ENCODE measurements around the gene APPL2.
"Not testable (repeated sequence)": the region's sequence is repeated elsewhere in the genome, so short reads cannot be mapped to it uniquely, and the experiment has no call there.

APPL2 gene

GRCh38 chr12:105235732-105236476 is at the start of gene APPL2:
APPL2 (minus strand) TSS chr12:105236174; CDS start chr12:105236012, 162 bp downstream.
- peak; percentile 91 for DNase-seq

DNA sequence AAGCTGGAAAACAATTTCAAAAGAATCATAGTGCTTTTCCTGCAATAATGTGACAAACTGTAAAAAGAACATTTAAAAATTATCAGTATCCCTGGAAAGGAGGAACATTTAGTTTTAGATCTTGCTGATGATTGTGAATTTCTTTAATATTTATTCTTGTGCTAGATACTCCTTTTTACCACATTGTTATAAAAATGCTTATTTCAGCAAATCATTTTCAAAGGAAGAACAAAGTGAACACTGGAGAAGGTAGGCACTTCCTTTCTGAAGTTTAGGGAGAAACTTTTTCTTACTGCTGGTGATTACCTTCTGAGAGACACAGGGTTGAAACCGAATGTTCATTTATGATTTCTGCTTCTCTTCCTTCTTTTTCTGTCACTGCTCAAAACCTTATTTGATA is 49.4 kb upstream of the APPL2 start:
- DNase-seq: no peak

DNA sequence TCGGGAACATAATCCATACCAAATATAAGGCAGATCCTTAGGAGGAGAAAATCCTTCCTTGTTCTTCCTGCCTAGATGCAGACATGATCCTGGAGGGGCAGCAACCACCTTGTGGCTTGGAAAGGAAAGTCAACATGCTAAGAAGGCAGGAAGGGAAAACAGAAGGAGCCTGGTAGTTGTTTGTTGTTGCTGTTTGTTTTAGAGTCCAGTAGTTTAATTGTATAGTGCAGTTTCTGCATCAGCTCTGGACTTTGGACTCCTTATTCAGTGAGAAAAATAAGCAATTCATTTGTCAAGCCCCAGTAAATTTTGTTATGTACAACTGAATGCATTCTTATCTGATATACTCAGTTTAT is 45.7 kb upstream of the APPL2 start:
- DNase-seq: no peak

- DNase-seq: no peak
These were observed 45.2 kb upstream of the APPL2 start for GRCh38 chr12:105280966-105281693.

- peak; percentile 46 for DNase-seq
These were observed 43.6 kb upstream of the APPL2 start for GRCh38 chr12:105279460-105280056.

GRCh38 chr12:105278043-105278697 is 42.2 kb upstream of the APPL2 start:
- DNase-seq: no peak

DNA sequence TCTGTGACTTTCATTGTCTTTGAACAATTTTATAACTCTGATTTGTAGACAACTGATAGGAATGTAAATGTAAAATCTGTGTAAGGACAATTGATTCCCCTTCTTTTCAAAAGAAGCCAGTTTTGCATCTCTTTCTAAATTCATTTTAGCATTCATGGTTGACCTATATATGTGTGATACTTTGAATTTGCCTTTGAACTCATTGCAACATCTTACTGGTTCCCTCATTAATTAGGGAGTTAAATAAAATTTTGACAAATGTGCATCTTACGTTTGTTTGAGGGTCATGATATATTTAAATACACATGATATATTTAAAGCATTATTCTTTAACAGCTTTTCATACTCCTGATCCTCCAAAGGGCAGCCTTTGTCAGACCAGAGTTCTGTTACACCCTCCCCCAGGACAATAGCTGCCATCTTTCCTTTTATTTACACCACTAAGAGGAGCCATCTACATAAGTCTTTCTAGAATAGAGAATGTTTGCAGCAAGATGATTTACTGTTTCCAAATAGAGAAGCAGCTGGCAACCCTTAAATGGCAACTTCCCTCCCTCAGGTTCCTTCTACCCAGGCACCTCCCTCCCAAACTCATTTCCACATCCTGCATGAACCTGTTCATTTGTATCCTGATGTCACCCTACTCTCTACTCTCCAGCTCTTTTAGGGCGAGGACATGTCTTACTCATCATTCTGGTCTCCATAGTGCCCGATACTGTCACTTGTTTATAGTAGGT is 40.2 kb upstream of the APPL2 start:
- no peak for DNase-seq

- DNase-seq: no peak
These were observed 38.6 kb upstream of the APPL2 start for GRCh38 chr12:105274571-105274970.

DNA sequence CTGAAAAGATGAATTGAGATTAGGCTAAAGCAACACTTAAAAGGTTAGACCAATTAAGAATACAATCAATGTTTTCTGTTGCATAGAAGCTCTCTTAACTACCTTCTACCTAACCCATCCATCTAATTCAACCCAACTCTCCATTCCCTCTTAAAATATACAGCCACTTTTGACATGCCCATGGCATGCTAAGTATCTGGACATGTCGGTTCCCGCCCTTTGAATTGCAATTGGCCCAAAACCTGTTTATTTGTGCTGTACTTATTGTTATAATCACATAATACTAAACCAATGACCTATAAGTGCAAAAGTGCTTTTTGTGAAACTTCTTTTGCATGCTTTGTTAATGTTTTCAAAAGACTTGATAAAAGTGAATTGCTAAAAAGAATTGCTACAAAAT is 37.6 kb upstream of the APPL2 start:
- peak; percentile 20 for DNase-seq

DNA sequence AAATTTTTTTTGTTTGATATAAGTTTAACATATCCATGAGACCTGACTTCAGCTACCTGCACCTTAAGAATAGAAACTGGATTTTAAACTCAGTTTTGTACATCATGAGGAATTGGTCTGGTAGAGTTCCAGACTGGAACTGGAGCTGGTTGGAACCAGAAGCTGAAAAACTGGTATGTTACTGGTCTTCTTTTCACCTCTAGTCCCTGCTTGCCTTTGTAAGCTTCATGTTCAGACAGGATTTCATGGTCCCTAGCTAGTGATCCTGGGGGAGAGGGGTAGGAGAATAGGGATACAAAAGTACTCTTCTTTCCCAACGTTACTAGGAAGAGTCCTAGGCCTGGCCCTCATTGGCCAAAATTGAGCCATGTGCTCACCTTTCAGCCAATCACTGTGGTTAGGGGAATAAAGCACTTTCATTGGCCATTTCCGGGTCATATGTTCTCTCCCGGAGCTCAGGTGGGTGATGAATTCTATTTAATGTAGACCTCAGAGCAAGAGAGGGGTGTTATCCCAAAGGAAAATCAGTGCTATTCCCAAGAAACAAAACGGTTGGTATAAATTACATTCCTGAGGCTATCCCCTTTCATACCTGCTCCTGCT is 36.9 kb upstream of the APPL2 start:
- no peak for DNase-seq

- DNase-seq: no peak
These were observed 36.2 kb upstream of the APPL2 start for GRCh38 chr12:105272152-105272551.

DNA sequence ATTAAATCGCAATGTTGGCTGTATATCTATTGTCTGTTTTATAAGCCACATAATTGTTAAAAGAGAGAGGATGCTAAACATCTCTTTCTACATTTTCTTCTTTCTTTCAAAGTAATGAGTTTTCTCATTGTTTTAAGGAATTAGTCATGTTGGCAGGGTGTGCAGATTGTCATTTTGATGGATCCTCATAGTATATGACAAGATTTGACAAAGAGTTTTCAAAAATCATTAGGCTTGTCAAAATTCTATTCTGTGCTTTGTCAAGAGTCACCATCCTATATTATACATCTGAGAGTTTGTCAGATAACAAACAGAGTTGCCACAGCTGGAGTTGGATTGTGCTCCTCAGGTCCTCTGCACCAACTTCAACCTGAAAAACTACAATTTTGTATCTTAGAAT is 35.4 kb upstream of the APPL2 start:
- no peak for DNase-seq

DNA sequence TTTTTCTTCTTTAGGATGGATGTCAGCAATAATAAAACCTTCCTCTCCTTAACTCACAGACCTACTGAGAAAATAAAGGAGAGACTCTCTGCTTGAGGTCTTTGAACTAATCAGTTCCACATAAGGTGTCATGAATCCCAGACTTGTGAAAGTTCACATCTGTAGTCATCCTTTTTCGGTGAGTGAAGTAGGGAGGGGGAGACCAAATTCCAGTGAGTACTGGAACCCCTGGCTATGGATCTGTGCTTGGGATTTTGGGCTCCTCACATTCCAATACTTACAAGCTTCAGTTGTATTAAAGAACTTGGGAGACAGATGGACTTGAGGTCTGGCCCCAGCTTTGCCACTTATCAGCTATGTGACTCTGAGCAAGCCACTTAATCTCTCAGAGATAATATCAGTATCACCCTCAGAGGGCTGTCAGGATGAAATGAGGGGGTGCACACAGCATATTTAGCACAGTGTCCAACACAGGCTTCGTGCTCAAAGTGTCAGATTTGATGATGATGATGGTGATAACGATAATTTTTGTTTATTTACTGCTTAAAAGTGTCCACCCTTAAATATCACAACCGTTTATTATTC is 34.8 kb upstream of the APPL2 start:
- DNase-seq: no peak

GRCh38 chr12:105267711-105268110 is 31.7 kb upstream of the APPL2 start:
- DNase-seq: no peak

DNA sequence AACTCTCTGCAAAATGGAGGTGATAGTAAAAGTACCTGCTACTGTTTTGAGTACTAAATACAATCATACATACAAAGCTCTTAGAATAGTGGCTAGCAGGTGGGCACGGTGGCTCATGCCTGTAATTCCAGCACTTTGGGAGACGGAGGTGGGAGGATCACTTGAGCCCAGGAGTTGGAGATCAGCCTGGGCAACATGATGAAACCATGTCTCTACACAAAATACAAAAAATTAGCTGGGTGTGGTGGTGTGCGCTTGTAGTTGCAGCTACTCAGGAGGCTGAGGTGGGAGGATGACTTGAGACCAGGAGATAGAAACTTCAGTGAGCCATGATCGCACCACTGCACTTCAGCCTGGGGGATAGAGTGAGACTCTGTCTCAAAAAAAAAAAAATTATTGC is 28.8 kb upstream of the APPL2 start:
- no peak for DNase-seq

DNA sequence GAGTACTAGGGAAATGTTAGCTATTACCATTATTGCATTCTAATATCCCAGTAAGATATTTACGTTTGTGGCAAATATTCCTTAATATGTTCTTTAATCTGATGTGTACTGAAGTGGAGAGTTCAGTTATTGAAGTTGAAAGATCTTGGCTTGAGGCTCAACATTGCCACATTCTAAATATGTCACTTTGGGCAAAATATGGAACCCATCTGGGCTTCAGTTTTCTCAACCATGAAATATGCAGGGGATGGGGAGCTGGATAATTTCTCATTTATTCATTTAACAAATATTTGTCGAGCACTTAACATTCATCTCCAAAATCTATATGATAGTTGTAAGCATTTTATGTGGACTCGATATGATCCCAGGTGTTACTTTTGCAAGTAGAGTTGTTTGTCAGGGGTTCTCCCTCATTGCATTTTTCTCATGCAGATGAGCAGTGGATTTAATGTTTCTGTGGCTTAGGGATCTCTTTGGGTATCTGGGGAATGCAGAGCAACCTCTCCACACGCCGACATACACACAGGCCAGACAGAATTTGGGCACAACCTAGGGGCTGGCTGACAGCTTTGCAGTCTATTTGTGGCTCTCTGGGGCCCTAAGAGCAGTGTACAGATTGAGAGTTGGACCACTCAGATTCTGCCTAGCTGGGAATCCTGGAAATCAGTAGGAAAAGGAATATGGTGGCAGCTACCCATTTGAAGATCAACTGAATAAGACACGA is 26.6 kb upstream of the APPL2 start:
- DNase-seq: no peak

DNA sequence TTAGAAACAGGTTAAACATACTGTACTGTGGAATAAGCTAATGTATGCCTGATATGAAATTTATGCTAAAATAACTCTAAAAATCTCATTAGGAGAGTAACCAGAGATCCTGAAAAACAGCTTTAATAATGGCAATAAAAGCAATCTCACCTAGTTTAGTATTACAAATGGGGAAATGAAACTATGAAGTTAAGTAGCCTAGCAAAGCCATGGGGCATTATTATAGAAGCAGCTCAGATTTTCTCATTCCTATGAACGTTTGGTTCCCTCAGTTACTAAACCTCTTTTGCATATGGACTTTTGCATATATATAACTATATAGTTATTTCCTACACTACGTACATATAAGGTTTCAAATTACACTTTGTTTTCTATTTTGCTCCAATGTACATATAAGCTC is 25.0 kb upstream of the APPL2 start:
- DNase-seq: no peak

- DNase-seq: no peak
These were observed 23.3 kb upstream of the APPL2 start for GRCh38 chr12:105259226-105259625.

GRCh38 chr12:105257321-105257728 is 21.4 kb upstream of the APPL2 start:
- DNase-seq: no peak

- no peak for DNase-seq
These were observed 20.9 kb upstream of the APPL2 start for GRCh38 chr12:105256921-105257320.

- not testable (repeated sequence) for DNase-seq
These were observed 20.5 kb upstream of the APPL2 start for GRCh38 chr12:105256431-105256830.

All from NCI-H345 (cell line).